Neural cell (in vitro differentiated cells): Measurements from ENCODE around the gene SFRP5. TPM values are rescaled to one million over a fixed set of nuclear protein-coding genes. Genes with fewer than 3 reads are reported as not detected.

Experiments used
- H2AFZ ChIP-seq: fragments of 200-600, 300-800 bp; sonication (generic), shearing (Covaris generic); 2 replicates; pipeline ENCODE4 v1.6.0; 2014; ENCODE audit warnings: low read depth, mild to moderate bottlenecking, antibody characterized with exemption, low read length, moderate library complexity
- H3F3A ChIP-seq: fragments of 200-600 bp; shearing (Covaris generic); 2 replicates; pipeline ENCODE4 v1.6.1; 2016; ENCODE audit warnings: mild to moderate bottlenecking, moderate library complexity, mixed read lengths, antibody characterized with exemption, low read length; ENCODE audit not compliant: insufficient read depth, poor library complexity, severe bottlenecking
- H3K27ac ChIP-seq: fragments of 200-600, 300-800 bp; sonication (generic), shearing (Covaris generic); 2 replicates; pipeline ENCODE4 v1.5.1; 2014; ENCODE audit warnings: mild to moderate bottlenecking, low read length, moderate library complexity
- H3K27me3 ChIP-seq: fragments of 300-800, 200-600 bp; sonication (generic), shearing (Covaris generic); 2 replicates; pipeline ENCODE4 v1.6.0; 2014; ENCODE audit warnings: mild to moderate bottlenecking, low read depth, low read length, moderate library complexity; ENCODE audit not compliant: insufficient read depth
- H3K36me3 ChIP-seq: fragments of 300-800, 200-600 bp; sonication (generic), shearing (Covaris generic); 2 replicates; pipeline ENCODE4 v1.5.1; 2014; ENCODE audit warnings: mild to moderate bottlenecking, antibody characterized with exemption, low read length, moderate library complexity; ENCODE audit not compliant: insufficient read depth
- H3K4me2 ChIP-seq: fragments of 300-800, 200-600 bp; sonication (generic), shearing (Covaris generic); 2 replicates; pipeline ENCODE4 v1.6.0; 2014; ENCODE audit warnings: mild to moderate bottlenecking, low read length
- H3K4me3 ChIP-seq: fragments of 300-800, 200-600 bp; sonication (generic), shearing (Covaris generic); 2 replicates; pipeline ENCODE4 v1.5.1; 2014; ENCODE audit warnings: mild to moderate bottlenecking, low read length, moderate library complexity
- H3K79me2 ChIP-seq: fragments of 200-600 bp; shearing (Covaris generic); replicated peaks from 2 replicates; pipeline ENCODE4 v1.6.0; 2014; ENCODE audit warnings: mild to moderate bottlenecking, low read length, moderate library complexity; ENCODE audit not compliant: insufficient read depth
- H3K9ac ChIP-seq: fragments of 300-800, 200-600 bp; sonication (generic), shearing (Covaris generic); 2 replicates; pipeline ENCODE4 v1.6.1; 2016; ENCODE audit warnings: mild to moderate bottlenecking, low read length, mixed read lengths
- H3K9me2 ChIP-seq: fragments of 200-600 bp; shearing (Covaris generic); 2 replicates; pipeline ENCODE4 v1.6.1; 2016; ENCODE audit warnings: mild to moderate bottlenecking, low read length, mixed read lengths; ENCODE audit not compliant: insufficient read depth
- H3K9me3 ChIP-seq: fragments of 200-600, 300-800 bp; sonication (generic), shearing (Covaris generic); 2 replicates; pipeline ENCODE4 v1.6.1; 2016; ENCODE audit warnings: mild to moderate bottlenecking, mixed run types, low read length, moderate library complexity, mixed read lengths
- H4K20me1 ChIP-seq: fragments of 200-600 bp; shearing (Covaris generic); 2 replicates; pipeline ENCODE4 v1.6.1; 2016; ENCODE audit warnings: mild to moderate bottlenecking, mixed run types; ENCODE audit not compliant: insufficient read depth
- EP300 ChIP-seq: fragments of 450-650 bp; conservative IDR thresholded peaks from 2 replicates; pipeline ENCODE4 v1.6.1; 2014; ENCODE audit warnings: antibody characterized with exemption, mild to moderate bottlenecking, moderate library complexity; ENCODE audit not compliant: poor library complexity, severe bottlenecking
- EZH2 ChIP-seq: fragments of 200-600, 300-800 bp; shearing (Covaris generic), sonication (generic); IDR thresholded peaks from 2 replicates; pipeline ENCODE4 v1.6.1; 2014; ENCODE audit warnings: antibody characterized with exemption, low read length, borderline replicate concordance, mild to moderate bottlenecking; ENCODE audit not compliant: insufficient read depth, poor library complexity, severe bottlenecking
- MXI1 ChIP-seq: fragments of 450-650 bp; conservative IDR thresholded peaks from 2 replicates; pipeline ENCODE4 v1.6.1; 2014; ENCODE audit warnings: antibody characterized with exemption, mild to moderate bottlenecking; ENCODE audit not compliant: poor library complexity, severe bottlenecking
- POLR2AphosphoS5 ChIP-seq: IDR thresholded peaks from 2 replicates; pipeline ENCODE4 v1.6.1; 2012
- RAD21 ChIP-seq: fragments of 450-650 bp; conservative IDR thresholded peaks from 2 replicates; pipeline ENCODE4 v1.6.1; 2014; ENCODE audit warnings: antibody characterized with exemption, mild to moderate bottlenecking, moderate library complexity
- REST ChIP-seq: IDR thresholded peaks from 2 replicates; pipeline ENCODE4 v1.6.1; 2012; ENCODE audit warnings: borderline replicate concordance
- SMC3 ChIP-seq: fragments of 450-650 bp; conservative IDR thresholded peaks from 2 replicates; pipeline ENCODE4 v1.6.1; 2014; ENCODE audit warnings: antibody characterized with exemption, mild to moderate bottlenecking, moderate library complexity; ENCODE audit not compliant: poor library complexity
- TAF1 ChIP-seq: IDR thresholded peaks from 2 replicates; pipeline ENCODE4 v1.6.1; 2012; ENCODE audit warnings: low read depth
- polyA plus RNA-seq: library from polyadenylated mRNA; depleted of rRNA; stranded (reverse); fragments of >200 nt; gene quantifications from 2 replicates; pipeline ENCODE4 v1.2.3, GENCODE V29; 2014
- TF ChIP-seq, protein P1 (sequence below): fragments of 450-650 bp; IDR thresholded peaks from 2 replicates; pipeline ENCODE4 v1.5.1; 2014; ENCODE audit warnings: antibody characterized with exemption, mild to moderate bottlenecking, moderate library complexity; ENCODE audit not compliant: poor library complexity, severe bottlenecking

SFRP5 gene
- polyA plus RNA-seq, 1 donor from 2014 or later, result 1.2 TPM

DNA sequence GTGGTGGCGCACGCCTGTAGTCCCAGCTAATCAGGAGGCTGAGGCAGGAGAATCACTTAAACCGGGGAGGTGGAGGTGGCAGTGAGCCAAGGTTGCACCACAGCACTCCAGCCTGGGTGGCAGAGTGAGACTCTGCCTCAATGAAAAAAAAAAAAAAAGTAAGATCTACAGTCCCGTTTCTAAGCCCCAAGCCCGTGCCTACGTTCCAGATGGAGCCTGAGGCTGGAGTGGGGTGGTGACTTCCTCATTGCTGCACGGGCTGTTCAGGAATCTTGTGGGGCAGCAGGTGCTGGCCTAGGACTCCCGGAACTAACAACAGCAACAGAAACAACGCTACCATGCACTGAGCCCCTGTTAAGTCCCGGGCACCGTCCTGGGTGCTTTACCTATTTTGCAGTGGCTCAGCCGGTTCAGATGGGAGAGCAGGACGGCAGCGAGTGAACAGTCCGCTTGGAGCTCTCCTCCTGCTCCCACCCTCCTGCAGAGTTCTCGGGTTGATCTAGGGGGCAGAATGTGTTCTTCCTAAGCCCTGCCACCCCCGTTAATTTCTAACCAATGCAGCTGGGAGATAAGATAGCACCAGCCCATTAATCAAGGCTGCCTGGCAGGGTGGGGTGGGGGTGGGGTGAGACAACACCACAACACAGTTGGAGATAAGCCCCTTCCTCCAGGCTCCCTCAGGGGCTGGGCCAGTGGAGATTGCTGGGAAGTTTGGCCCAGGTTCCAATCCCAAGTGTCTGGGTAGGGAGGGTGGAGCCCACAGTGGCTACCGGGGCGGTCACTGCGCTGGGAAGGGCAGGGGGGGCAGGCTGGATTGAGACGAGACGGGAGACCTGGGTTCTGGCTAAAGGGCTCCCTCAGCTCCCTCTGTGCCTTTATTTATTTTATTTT lies 17.0 kb upstream of the SFRP5 start:
- H3K9me2 ChIP-seq, result no peaks in the 10 kb centered on the region
- no peak overlapping the region for H2AFZ ChIP-seq
- H3K27me3 ChIP-seq, result no peaks in the 10 kb centered on the region
- no peak overlapping the region for H3K9ac ChIP-seq
- no peaks in the 10 kb centered on the region for H3K36me3 ChIP-seq
- no peak overlapping the region for H3K4me2 ChIP-seq
- no peak overlapping the region for H3K27ac ChIP-seq
- no peak overlapping the region for H3K4me3 ChIP-seq
- no peaks in the 10 kb centered on the region for H4K20me1 ChIP-seq
- H3K9me3 ChIP-seq, result no peaks in the 10 kb centered on the region
- TF ChIP-seq POLR2AphosphoS5, result no peak
- TF ChIP-seq REST, result no peak
- no peak for TF ChIP-seq SMC3
- no peak for TF ChIP-seq RAD21
- TF ChIP-seq, protein P1, sequence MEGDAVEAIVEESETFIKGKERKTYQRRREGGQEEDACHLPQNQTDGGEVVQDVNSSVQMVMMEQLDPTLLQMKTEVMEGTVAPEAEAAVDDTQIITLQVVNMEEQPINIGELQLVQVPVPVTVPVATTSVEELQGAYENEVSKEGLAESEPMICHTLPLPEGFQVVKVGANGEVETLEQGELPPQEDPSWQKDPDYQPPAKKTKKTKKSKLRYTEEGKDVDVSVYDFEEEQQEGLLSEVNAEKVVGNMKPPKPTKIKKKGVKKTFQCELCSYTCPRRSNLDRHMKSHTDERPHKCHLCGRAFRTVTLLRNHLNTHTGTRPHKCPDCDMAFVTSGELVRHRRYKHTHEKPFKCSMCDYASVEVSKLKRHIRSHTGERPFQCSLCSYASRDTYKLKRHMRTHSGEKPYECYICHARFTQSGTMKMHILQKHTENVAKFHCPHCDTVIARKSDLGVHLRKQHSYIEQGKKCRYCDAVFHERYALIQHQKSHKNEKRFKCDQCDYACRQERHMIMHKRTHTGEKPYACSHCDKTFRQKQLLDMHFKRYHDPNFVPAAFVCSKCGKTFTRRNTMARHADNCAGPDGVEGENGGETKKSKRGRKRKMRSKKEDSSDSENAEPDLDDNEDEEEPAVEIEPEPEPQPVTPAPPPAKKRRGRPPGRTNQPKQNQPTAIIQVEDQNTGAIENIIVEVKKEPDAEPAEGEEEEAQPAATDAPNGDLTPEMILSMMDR, result no peak
- TF ChIP-seq EZH2, result no peak
- no peak for TF ChIP-seq MXI1
- no peak for TF ChIP-seq EP300
- no peak for TF ChIP-seq TAF1
- no peaks in the 10 kb centered on the region for H3F3A ChIP-seq
- no peaks in the 10 kb centered on the region for H3K79me2 ChIP-seq

DNA sequence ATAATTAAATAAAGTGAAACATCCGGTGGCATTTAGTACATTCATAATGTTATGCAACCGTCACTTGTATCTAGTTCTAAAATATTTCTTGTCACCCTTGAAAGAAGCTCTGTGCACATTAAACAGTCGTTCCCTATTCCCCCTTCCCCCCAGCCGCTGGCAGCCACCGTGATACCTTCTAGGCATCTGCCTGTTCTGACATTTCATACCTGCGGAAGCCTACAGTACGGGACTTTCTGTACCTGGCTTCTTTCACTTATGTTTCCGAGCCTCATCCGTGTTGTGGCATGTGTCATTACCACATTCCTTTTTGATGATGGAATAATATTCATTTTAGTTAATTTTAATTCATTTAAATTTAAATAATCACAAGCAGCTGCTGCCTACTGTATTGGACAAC lies 13.9 kb upstream of the SFRP5 start:
- Histone ChIP-seq H3K79me2 (no peaks in the 10 kb centered on the region), H2AFZ (no peak overlapping the region), H3K4me2 (no peak overlapping the region), H3K9ac (no peak overlapping the region), H3K9me2 (no peaks in the 10 kb centered on the region), H3K27me3 (no peaks in the 10 kb centered on the region), H3K27ac (no peak overlapping the region), H4K20me1 (no peaks in the 10 kb centered on the region), H3K4me3 (no peak overlapping the region), H3K36me3 (no peaks in the 10 kb centered on the region), H3F3A (no peaks in the 10 kb centered on the region), H3K9me3 (no peaks in the 10 kb centered on the region)
- TF ChIP-seq REST, result no peak
- TF ChIP-seq, protein P1, result no peak
- TF ChIP-seq TAF1, result no peak
- TF ChIP-seq EP300, result no peak
- no peak for TF ChIP-seq MXI1
- no peak for TF ChIP-seq SMC3
- TF ChIP-seq POLR2AphosphoS5, result no peak
- no peak for TF ChIP-seq RAD21
- TF ChIP-seq EZH2, result no peak
